ENCODE results near the gene RSAD2.

Gene RSAD2

GRCh38 chr2:6876309-6876708 lies 1.3 kb upstream of the RSAD2 start:
- H3K4me3 ChIP-seq (ENCODE audit: low read depth, low read length) = no peak overlapping the region
- DNase-seq (ENCODE audit: low read depth) = no peak
- TF ChIP-seq CTCF (IDR thresholded peaks at IDR 0.05; ENCODE audit: low read depth, low read length) (no peak), POLR2A (IDR thresholded peaks at IDR 0.05; ENCODE audit: extremely low read depth, insufficient read length) (no peak), MYC (IDR thresholded peaks at IDR 0.05; ENCODE audit: low read depth, low read length) (no peak), MAX (IDR thresholded peaks at IDR 0.05; ENCODE audit: low read depth, low read length) (no peak)

GRCh38 chr2:6878549-6878948 lies 972 bp downstream of the RSAD2 start:
- no peak for TF ChIP-seq MYC (IDR thresholded peaks at IDR 0.05; ENCODE audit: low read depth, low read length)
- TF ChIP-seq POLR2A (IDR thresholded peaks at IDR 0.05; ENCODE audit: extremely low read depth, insufficient read length) = no peak
- no peak for TF ChIP-seq CTCF (IDR thresholded peaks at IDR 0.05; ENCODE audit: low read depth, low read length)
- TF ChIP-seq MAX (IDR thresholded peaks at IDR 0.05; ENCODE audit: low read depth, low read length) = no peak
- no peak overlapping the region for H3K4me3 ChIP-seq (ENCODE audit: low read depth, low read length)
- DNase-seq (ENCODE audit: low read depth) = no peak

GRCh38 chr2:6879011-6879410 lies 1.4 kb downstream of the RSAD2 start:
- TF ChIP-seq MAX (IDR thresholded peaks at IDR 0.05; ENCODE audit: low read depth, low read length) = no peak
- TF ChIP-seq POLR2A (IDR thresholded peaks at IDR 0.05; ENCODE audit: extremely low read depth, insufficient read length) = no peak
- TF ChIP-seq CTCF (IDR thresholded peaks at IDR 0.05; ENCODE audit: low read depth, low read length) = no peak
- TF ChIP-seq MYC (IDR thresholded peaks at IDR 0.05; ENCODE audit: low read depth, low read length) = no peak
- DNase-seq (ENCODE audit: low read depth) = no peak
- no peak overlapping the region for H3K4me3 ChIP-seq (ENCODE audit: low read depth, low read length)

GRCh38 chr2:6880200-6880733 lies 2.7 kb downstream of the RSAD2 start:
- no peak overlapping the region for H3K4me3 ChIP-seq (ENCODE audit: low read depth, low read length)
- no peak for TF ChIP-seq MAX (IDR thresholded peaks at IDR 0.05; ENCODE audit: low read depth, low read length)
- TF ChIP-seq MYC (IDR thresholded peaks at IDR 0.05; ENCODE audit: low read depth, low read length) = no peak
- TF ChIP-seq POLR2A (IDR thresholded peaks at IDR 0.05; ENCODE audit: extremely low read depth, insufficient read length) = no peak
- no peak for TF ChIP-seq CTCF (IDR thresholded peaks at IDR 0.05; ENCODE audit: low read depth, low read length)
- DNase-seq (ENCODE audit: low read depth) = peak; percentile 71

- no peak overlapping the region for H3K4me3 ChIP-seq (ENCODE audit: low read depth, low read length)
- TF ChIP-seq CTCF (IDR thresholded peaks at IDR 0.05; ENCODE audit: low read depth, low read length) = no peak
- TF ChIP-seq MAX (IDR thresholded peaks at IDR 0.05; ENCODE audit: low read depth, low read length) = no peak
- TF ChIP-seq POLR2A (IDR thresholded peaks at IDR 0.05; ENCODE audit: extremely low read depth, insufficient read length) = no peak
- TF ChIP-seq MYC (IDR thresholded peaks at IDR 0.05; ENCODE audit: low read depth, low read length) = no peak
- DNase-seq (ENCODE audit: low read depth) = no peak
Observed at GRCh38 chr2:6881046-6881445, 3.5 kb downstream of the RSAD2 start.

Measured in NB4 (cell line).